GM12878 (cell line): Measurements from ENCODE around the gene FBXL12. TPM values are rescaled to one million over a fixed set of nuclear protein-coding genes. Genes with fewer than 3 reads are reported as not detected.

ENCODE experiments used
- ATAC-seq: fragments of 200-7000 bp; cut with Tn5 transposase; 3 replicates; pipeline ENCODE4 v1.9.1; 2020; ENCODE audit warnings: mild to moderate bottlenecking, moderate library complexity
- BruUV-seq: library from RNA; stranded (reverse); fragments of 400-500 nt; replicated peaks from 2 replicates; lab custom pipeline; 2021; lab: Mats Ljungman, UMichigan
- CTCF ChIA-PET: fragments of 300-600 bp; sonication (Branson Sonifier 250); formaldehyde crosslinking; extraction: SDS; loops from one replicate; lab custom pipeline; 2021; ENCODE audit warnings: inconsistent platforms; lab: Yijun Ruan, JAX
- POLR2A ChIA-PET: fragments of 350-600 bp; formaldehyde crosslinking; extraction: SDS; loops from one replicate; lab custom pipeline; 2021; ENCODE audit warnings: inconsistent platforms; lab: Charles Lee
- RAD21 ChIA-PET: fragments of 300-600 bp; sonication (Branson Sonifier 250); formaldehyde crosslinking; loops from one replicate; lab custom pipeline; 2023; ENCODE audit warnings: antibody characterized with exemption; ENCODE audit not compliant: unreplicated experiment; lab: Charles Lee
- SMC1A ChIA-PET: fragments of 300-600 bp; sonication (Branson Sonifier 250); formaldehyde crosslinking; loops from one replicate; lab custom pipeline; 2023; ENCODE audit not compliant: unreplicated experiment, uncharacterized antibody; lab: Charles Lee
- DNase-seq: peaks from one replicate; pipeline ENCODE4 v3.0.0-alpha.2; 2011; ENCODE audit warnings: low read depth, low spot score
- FAIRE-seq: peaks from 3 replicates; lab custom pipeline; 2011; peaks lifted over from hg19 to GRCh38; lab: Jason Lieb, UNC
- H2AFZ ChIP-seq: 2 replicates; pipeline ENCODE4 v1.6.0; 2011; ENCODE audit warnings: low read depth, low read length, control low read depth; ENCODE audit not compliant: control insufficient read depth
- H3K27ac ChIP-seq: 2 replicates; pipeline ENCODE4 v1.5.1; 2011; ENCODE audit warnings: control low read depth; ENCODE audit not compliant: control insufficient read depth, insufficient read depth
- H3K27me3 ChIP-seq, 2 experiments: replicated peaks in 1 of 2; 2 replicates each; pipeline versions ENCODE4 v1.6.0 to v1.6.1; 2011; ENCODE audit warnings: low read length in 1 of 2; ENCODE audit not compliant: control insufficient read depth in 2 of 2, insufficient read depth in 2 of 2
- H3K36me3 ChIP-seq, 2 experiments: 2 replicates each; pipeline ENCODE4 v1.5.1; 2011; ENCODE audit warnings: low read length in 1 of 2; ENCODE audit not compliant: control insufficient read depth in 2 of 2, insufficient read depth in 2 of 2
- H3K4me1 ChIP-seq: 2 replicates; pipeline ENCODE4 v1.6.1; 2011; ENCODE audit warnings: mild to moderate bottlenecking, low read length, moderate library complexity, mixed read lengths; ENCODE audit not compliant: control insufficient read depth, insufficient read depth
- H3K4me2 ChIP-seq: 2 replicates; pipeline ENCODE4 v1.6.0; 2011; ENCODE audit warnings: control low read depth; ENCODE audit not compliant: control insufficient read depth, insufficient read depth
- H3K4me3 ChIP-seq: fragments of 200-600 bp; sonication (generic); 2 replicates; pipeline ENCODE4 v1.5.1; 2016
- H3K79me2 ChIP-seq: 2 replicates; pipeline ENCODE4 v1.6.0; 2011; ENCODE audit warnings: low read length; ENCODE audit not compliant: control insufficient read depth, insufficient read depth
- H3K9ac ChIP-seq: 2 replicates; pipeline ENCODE4 v1.8.0; 2011; ENCODE audit warnings: low read length, control low read depth, mixed read lengths; ENCODE audit not compliant: control insufficient read depth, insufficient read depth
- H3K9me3 ChIP-seq: replicated peaks from 3 replicates; pipeline ENCODE4 v1.5.1; 2011; ENCODE audit warnings: mild to moderate bottlenecking, low read length; ENCODE audit not compliant: control insufficient read depth, insufficient read depth
- H4K20me1 ChIP-seq: 2 replicates; pipeline ENCODE4 v1.6.0; 2011; ENCODE audit not compliant: control insufficient read depth, insufficient read depth
- ATF2 ChIP-seq: IDR thresholded peaks from 2 replicates; pipeline ENCODE4 v1.6.1; 2012; ENCODE audit warnings: low read length, inconsistent platforms
- KDM1A ChIP-seq: fragments of 200-600 bp; sonication (generic); IDR thresholded peaks from 2 replicates; pipeline ENCODE4 v1.6.1; 2016; ENCODE audit warnings: borderline replicate concordance
- POLR2A ChIP-seq: IDR thresholded peaks from 2 replicates; pipeline ENCODE4 v1.6.1; 2011; ENCODE audit warnings: low read depth, mild to moderate bottlenecking, low read length
- RUNX3 ChIP-seq: IDR thresholded peaks from 2 replicates; pipeline ENCODE4 v1.6.1; 2012; ENCODE audit warnings: low read length, inconsistent platforms
- ZNF384 ChIP-seq: IDR thresholded peaks from 2 replicates; pipeline ENCODE4 v1.6.1; 2012; ENCODE audit warnings: low read depth, mild to moderate bottlenecking, low read length, improper control_type of control experiment, borderline replicate concordance
- WGBS: methylation state at CpG from one replicate; pipeline ENCODE4 v1.1.6; 2016; ENCODE audit warnings: low lambda C conversion rate; ENCODE audit not compliant: insufficient replicate concordance, insufficient coverage; ENCODE audit errors: missing lambda C conversion rate; 5-methylcytosine and 5-hydroxymethylcytosine counted together
- in situ Hi-C: fragments of 300-500 bp; cut with MboI; formaldehyde crosslinking; loops from 9 replicates; pipeline ENCODE4 v1.14.3; 2018; ENCODE audit warnings: mixed read lengths
- intact Hi-C: fragments of 100-400 bp; cut with micrococcal nuclease; formaldehyde crosslinking; loops from one replicate; pipeline ENCODE4 v1.14.2; 2022; ENCODE audit not compliant: unreplicated experiment
- polyA plus RNA-seq, 11 experiments: library from polyadenylated mRNA; depleted of rRNA in 4 of 11; unstranded in 6 of 11; stranded (reverse) in 5 of 11; fragments of >200 nt; fragmentation: Nextera tagmentation in 4 of 11; fragmentation: Illumina TruSeq in 1 of 11; extraction: Ambion mirVana in 4 of 11; extraction: Trizol in 1 of 11; gene quantifications; 1 replicate in 1 of 11; 2 replicates in 10 of 11; pipeline versions ENCODE4 v1.2.1 to v1.2.3, GENCODE V29; 2011 to 2016; ENCODE audit warnings: inconsistent platforms in 2 of 11, missing spikeins in 2 of 11, low read depth in 1 of 11
- total RNA-seq, 4 experiments: library from RNA; depleted of rRNA in 3 of 4; stranded (reverse); fragments of >200 nt in 3 of 4; fragmentation: Illumina TruSeq in 1 of 4; extraction: Trizol in 1 of 4; gene quantifications; 2 replicates each; pipeline versions ENCODE4 v1.2.1 to v1.2.3, GENCODE V29; 2013 to 2021

Gene FBXL12
- total and polyA plus RNA-seq, 10 of the 15 experiments (the other 5 are each of a cell fraction or from before 2014, with no cell fraction given): 1.4 to 40.0 (median 23.2) TPM

DNA sequence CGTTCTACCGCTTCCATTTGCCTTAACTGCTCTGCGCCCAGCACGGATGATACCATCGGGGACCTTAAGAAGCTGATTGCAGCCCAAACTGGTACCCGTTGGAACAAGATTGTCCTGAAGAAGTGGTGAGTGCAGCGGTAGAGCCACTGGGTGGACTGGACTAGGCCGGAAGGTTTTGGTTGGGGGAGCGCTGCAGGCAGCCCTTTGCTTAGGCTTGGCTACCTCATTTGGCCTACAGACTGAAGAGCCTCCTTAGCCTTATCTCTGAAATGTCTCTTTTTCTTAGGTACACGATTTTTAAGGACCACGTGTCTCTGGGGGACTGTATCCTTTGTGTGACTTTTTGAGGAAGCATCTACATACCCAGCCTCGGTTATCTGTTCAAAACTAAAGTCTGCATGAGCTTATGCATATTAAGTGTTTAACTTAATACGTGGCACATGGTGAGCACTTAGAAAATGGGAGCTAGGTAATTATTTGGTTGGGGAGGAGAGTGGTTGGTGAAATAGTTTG is 9.7 kb upstream of the FBXL12 start:
- intact Hi-C loops: no loop called here
- BruUV-seq: no TSS peak

More for the DNA sequence above, 9.7 kb upstream of the FBXL12 start:
- ATAC-seq (no peak), DNase-seq (no peak), FAIRE-seq (no peak)
- Histone ChIP-seq H3K4me3 (peak overlapping the region; percentile 98), H3K36me3 (peaks cover 0 to 3% of the 10 kb centered on the region in 2 experiments; a peak in 2 of 4 replicates), H3K9ac (peak overlapping the region; percentile 78), H2AFZ (no peak overlapping the region), H3K9me3 (no peaks in the 10 kb centered on the region), H3K4me1 (peaks cover 3% of the 10 kb centered on the region; the same call in 1 of the 2 replicates), H4K20me1 (no peaks in the 10 kb centered on the region), H3K27me3 (no peaks in the 10 kb centered on the region), H3K4me2 (peak overlapping the region; percentile 95), H3K27ac (peak overlapping the region; percentile 63), H3K79me2 (peaks cover 19% of the 10 kb centered on the region)
- POLR2A ChIA-PET: interaction anchor here (0.6 to 1.3 kb wide), 2 partner anchors 12 to 367 kb away, joined by 3 to 4 read pairs; no protein-coding TSS in a partner anchor
- RAD21 ChIA-PET: no interaction called here
- SMC1A ChIA-PET: no interaction called here
- CTCF ChIA-PET: no interaction called here
- in situ Hi-C loops: no loop called here
- WGBS: 32% methylated on average over 13 of the region's 13 CpGs
- no peak for TF ChIP-seq ATF2
- no peak for TF ChIP-seq POLR2A
- TF ChIP-seq RUNX3: no peak
- no peak for TF ChIP-seq KDM1A
- TF ChIP-seq ZNF384: no peak
